Erythroblast (primary cell): ENCODE measurements around the gene KCNMA1.

Experiments
- DNase-seq, 2 experiments: peaks; one replicate each; lab custom pipeline; 2025; lab: John Stamatoyannopoulos, UW
- GATA1 ChIP-seq: IDR thresholded peaks from 2 replicates; pipeline ENCODE4 v1.6.1; 2011; ENCODE audit warnings: low read depth, mild to moderate bottlenecking, control low read depth, low read length, moderate library complexity
- POLR2A ChIP-seq: IDR thresholded peaks from 2 replicates; pipeline ENCODE4 v1.6.1; 2011; ENCODE audit warnings: mild to moderate bottlenecking, low read length

KCNMA1 gene

DNA sequence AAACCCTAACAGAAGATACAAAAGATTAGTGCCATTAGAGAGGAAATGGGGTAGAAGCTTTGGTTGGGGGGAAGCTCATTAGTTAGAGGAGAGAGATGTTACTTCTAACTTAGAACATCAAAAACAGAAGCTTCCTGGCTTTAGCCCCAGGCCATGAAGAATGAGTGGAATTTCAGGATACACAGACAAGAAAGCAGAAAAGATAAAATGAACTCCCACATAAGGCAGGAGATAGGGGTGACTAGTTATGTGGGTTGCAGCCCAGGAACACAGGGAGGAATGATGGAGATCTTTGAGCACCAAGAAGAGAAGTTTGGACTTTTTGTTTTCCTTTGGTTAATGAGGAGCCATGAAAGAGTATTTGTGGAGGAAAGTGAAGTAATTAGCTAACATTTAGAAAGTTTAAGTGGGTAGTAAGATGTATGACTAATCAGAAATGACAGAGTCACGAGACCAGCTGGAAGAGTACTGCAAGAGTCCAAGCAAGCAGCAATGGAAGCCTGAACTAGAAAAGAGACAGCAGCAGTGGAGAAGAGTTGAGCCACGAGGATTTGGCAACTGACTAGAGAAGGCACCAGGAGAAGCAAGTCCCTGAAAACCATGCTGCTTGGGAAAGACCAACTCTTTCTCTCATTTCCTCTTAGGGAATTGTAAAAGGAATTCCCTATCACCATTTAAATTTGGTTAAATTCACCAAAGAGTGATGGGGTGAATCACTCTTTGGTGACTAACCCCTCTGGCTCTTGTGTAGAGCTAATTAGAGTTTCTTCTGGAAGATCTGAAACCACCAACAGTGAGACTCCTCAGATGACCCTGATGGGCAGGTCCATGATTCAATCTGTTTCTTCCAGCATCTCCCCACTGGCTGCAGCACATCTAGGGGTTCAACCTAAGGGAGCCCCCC lies 131.9 kb downstream of the KCNMA1 start:
- no peak for DNase-seq
- no peak for TF ChIP-seq POLR2A
- TF ChIP-seq GATA1: no peak

DNA sequence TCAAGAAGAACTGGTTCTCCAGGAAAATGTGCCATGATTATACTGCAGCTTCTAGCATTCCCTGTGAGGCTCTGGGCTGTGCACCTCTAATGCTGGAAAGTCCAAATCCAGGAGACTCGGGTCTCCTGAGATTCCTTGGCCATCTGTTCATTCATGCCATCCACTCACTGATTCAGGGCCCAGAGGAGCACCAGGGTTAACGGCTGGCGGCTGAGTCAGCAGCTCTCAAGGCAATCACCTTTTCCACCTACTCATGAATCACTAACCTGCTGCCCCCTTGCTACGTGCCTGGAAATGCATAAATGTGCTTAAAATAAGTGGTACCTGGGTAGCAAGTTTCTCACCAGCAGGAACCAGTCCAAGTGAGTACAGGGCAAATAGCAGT lies 132.7 kb downstream of the KCNMA1 start:
- no peak for DNase-seq

DNA sequence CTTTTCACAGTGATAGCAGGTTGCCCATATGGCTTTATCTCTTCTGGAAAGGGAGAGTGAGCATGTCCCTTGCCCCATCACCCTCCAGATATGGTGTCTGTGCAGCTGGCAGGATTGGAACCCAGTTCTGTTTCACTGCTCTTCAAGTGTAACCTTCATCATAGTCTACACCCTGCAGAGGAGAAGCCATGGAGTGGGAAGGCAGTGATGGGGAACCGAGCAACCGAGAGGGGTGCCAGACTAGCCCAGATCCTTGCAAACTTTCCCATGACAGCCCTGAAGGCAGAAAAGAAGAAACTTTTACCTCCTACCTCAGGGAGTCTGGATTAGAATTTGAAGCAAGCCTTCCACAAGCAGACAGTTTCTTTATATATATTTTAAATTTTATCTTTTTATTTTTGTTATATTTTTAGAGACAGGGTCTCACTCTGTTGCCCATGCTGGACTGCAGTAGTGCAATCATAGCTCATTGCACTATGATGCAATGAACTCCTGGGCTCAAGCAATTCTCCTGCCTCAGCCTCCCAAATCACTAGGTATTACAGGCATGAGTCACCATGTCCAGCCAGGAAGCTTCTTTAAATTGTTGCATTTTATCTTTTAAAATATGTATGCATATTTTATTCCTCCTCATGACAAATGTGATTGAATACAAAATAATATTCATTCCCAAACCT lies 133.3 kb downstream of the KCNMA1 start:
- TF ChIP-seq GATA1: no peak
- TF ChIP-seq POLR2A: no peak
- no peak for DNase-seq

More for the DNA sequence above, 132.7 kb downstream of the KCNMA1 start:
- TF ChIP-seq POLR2A: no peak
- no peak for TF ChIP-seq GATA1

DNA sequence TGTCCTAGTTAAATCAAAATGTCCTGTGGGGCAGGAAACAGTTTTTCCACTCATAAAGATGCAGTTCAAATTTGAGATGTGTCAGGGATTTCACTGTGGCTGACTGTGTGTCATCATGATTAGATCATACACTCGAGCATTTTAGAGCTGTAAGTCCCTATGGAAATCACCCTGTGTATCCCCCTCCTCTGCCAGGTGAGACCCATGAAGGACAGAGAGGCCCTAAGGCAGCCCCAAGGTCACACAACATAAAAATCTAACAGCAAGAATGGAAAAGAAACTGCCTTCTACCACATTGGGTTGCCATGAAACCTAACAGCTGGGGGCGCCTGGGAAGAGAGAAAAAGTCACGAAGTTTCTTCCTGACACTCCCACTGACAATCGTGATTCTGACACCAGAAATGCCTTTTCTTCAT lies 135.8 kb downstream of the KCNMA1 start:
- DNase-seq: no peak
- no peak for TF ChIP-seq POLR2A
- TF ChIP-seq GATA1: no peak

DNA sequence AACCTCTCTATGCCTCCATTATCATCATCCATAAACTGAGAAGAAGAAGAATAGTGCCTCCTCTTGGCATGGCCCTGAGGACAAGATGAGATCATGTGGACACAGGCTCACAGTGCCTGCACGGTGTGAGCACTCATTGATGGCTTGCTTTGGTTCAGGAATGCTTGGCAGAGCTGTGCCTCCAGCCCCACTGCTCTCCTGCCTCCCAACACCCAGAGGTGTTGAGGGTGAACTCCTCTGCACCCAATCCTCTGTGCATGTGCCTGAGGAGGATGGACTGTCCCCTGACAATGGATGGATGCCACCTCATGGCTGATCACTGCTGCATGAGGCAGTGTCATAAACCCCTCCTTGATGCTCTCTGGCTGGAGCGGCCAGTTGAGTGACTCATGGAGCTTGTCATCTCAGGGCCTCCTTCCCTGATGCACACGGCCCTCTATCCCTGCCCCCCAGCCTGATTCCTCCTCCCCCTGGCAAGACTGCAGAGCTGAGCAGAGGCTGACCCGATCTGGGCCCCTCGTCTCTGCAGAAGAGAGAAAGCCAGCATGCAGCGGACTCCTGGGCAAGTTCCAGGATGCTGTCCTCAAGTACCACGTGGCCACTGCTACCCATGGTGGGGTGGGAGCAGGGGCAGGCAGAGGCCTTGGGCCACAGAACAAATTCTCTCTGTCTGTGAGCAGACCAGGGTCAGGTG lies 136.3 kb downstream of the KCNMA1 start:
- no peak for DNase-seq
- no peak for TF ChIP-seq GATA1
- TF ChIP-seq POLR2A: no peak

DNA sequence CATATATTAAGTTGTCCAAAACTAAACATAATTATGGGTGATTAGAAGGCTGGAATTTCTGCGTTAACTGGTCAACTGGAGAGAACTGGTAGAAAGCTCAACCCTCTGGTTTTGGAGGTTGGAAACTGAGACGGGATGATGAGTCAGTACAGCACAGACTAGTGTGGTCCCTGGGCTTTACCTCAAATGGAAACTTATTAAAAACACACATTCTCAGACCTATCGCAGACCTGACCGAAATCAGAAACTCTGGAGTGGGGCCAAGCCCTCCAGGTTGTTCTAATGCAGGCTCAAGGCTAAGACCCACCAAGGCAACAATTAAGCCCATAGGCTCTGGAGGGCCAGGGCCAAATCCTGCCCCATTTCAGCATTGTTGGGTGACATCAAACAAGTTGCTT lies 136.9 kb downstream of the KCNMA1 start:
- DNase-seq: no peak
- no peak for TF ChIP-seq POLR2A
- no peak for TF ChIP-seq GATA1

DNA sequence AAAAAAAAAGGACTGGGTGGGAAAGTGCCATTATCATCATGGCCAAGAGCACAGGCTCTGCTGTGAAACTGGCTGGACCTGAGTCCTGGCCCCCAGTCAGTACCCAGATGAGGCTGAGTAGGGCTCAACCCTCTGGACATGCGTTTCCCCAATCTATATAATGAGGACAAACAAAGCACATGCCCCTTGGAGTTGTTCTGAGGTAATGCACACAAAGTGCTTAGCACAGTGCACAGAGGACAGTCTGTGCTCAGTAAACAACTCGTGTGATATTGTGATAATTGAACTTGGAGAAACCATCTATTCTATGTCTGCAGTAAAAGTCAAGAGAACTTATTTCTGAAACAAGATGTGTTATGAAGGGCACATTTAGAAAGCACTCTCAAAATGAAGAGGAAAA lies 138.8 kb downstream of the KCNMA1 start:
- TF ChIP-seq POLR2A: no peak
- TF ChIP-seq GATA1: no peak
- DNase-seq: no peak

DNA sequence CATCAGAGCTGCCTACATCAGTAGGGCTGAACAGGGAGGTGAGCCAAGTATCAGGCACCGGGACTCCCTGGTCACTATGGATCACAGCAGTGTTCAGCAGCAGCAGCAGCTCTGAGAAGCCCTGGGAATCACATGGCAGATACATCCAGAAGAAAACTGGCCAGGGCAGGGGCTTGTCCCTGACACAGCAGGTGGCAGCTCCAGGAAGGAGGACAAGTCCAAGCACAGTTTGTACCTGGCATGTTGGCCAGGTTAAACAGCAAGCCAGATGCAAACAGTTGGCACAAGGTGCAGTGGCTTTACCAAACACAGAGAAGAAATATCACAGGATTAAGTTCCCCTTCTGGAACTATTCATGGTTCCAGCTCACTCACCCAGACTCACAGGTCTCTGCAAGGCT lies 139.4 kb downstream of the KCNMA1 start:
- no peak for TF ChIP-seq GATA1
- TF ChIP-seq POLR2A: no peak
- DNase-seq: no peak

DNA sequence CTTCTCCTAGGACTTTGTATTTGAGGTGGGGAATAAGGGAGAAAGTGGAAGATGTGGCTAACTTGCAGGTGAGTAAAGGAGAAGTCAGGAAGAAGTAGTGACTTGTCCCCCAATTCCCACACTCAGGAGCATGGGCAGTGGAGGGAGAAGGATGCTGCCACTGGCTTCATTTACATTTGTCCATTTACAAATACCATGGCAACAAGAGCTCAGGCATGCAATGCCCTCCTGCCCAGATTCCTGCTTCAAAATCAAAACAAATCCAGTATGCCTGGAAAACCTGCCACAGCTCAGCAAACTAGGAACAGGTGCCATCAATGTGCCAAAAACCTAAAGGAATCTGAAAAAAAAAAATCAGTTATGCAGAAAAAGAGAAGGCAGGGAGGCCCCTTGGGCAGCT lies 139.9 kb downstream of the KCNMA1 start:
- DNase-seq: no peak
- TF ChIP-seq POLR2A (no peak), GATA1 (no peak)

DNA sequence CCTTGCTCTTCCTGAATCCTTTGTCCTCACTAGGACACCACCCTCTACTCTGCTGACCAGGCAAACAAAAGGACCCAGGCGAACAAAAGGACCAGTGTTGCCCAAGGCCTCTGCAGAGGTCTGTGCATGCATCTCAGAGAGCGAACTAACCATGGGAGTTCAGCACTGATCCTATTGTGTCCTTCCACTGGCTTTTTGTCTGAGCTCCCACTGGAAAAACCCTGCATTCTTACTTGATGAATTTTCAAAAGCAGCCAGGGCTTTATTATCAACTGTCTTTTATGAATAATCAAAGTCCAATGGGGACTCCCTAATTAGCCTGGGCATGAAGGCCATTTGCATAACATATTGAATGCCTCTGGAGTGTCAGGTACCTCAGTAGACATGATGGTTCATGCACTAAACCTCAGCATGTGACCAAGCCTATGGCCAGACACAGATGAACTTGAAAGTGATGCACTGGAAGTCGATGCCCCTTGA lies 140.6 kb downstream of the KCNMA1 start:
- DNase-seq: no peak
- TF ChIP-seq POLR2A (no peak), GATA1 (no peak)

DNA sequence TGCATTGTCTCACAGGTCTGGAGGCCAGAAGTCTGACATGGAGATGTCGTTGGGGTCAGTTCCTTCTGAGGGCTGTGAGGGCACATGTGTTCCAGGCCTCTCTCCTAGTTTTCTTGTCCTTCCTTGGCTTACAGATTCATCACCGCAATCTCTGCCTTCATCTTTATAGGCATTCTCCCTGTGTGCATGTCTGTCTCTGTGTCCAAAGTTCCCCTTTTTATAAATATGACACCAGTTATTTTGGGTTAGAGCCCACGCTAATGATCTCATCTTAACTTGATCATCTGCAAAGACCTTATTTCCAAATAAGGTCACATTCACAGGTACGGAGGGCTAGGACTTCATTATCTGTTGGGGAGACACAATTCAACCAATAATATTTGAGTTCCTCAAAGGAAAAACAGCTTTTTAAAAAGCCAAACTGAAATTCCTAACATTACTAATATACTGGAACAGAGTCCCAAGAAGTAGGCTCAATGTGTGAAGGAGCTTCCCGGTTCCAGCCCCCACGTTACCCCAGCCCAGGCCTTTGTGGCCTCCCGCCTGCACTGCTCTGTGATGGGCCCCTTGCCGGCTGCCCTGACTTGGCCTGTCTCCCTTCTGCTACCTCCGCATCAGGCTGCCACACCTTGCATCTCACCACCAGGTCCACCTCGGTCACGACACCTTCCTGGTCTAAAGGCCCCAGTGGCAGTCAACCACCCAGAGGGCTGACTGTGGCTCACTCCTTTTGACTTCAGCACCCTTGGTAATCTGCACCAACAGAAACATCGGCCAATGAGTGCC lies 142.7 kb downstream of the KCNMA1 start:
- DNase-seq: no peak
- TF ChIP-seq GATA1 (no peak), POLR2A (no peak)

DNA sequence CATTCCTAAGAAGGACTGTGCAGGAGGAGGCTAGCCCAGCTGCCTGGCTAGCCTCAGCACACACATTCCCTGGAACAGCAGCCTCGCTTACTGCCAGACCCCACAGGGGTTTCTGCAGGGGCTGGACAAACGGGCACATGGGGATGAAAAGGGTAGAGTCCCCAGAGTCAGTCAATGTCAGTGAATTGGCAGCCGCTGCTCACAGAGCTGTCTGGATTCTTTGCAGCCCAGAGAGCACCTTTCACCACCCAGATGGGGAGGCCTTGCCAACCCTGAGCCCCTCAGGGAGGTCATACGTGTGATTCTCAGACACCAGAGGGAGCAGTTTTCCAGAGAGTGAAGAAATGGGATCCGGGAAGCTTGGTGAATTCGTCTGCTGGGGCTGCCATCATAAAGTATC lies 143.3 kb downstream of the KCNMA1 start:
- TF ChIP-seq GATA1: no peak
- no peak for TF ChIP-seq POLR2A
- no peak for DNase-seq

DNA sequence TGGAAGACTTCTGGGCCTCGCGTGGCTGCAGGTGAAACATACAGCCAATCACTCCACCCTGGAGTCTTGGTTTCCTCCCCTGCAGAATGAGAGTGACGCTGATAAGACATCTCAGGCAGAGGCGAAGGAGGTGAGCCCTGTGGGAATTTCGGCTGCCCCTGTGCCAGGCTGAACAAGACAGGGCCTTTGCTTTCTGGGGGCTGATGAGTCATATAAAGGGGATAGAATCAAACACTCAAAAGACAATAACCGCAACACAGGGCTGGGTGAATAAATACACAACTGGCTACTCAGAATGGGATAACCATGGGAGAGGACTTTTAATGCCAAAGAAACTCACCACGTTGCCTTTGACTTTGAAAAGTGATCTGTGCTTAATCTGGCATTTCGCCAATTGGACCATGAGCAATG lies 143.8 kb downstream of the KCNMA1 start:
- no peak for TF ChIP-seq POLR2A
- no peak for TF ChIP-seq GATA1
- no peak for DNase-seq
